Brain microvascular endothelial cell (primary cell): ENCODE data around the gene LRMDA.

ENCODE experiments used
- DNase-seq: peaks from one replicate; pipeline ENCODE4 v3.0.0-alpha.2; 2020
- H3K27ac ChIP-seq: fragments of 250-450 bp; sonication (Bioruptor Pico); 2 replicates; pipeline ENCODE4 v1.5.1; 2020; ENCODE audit warnings: mild to moderate bottlenecking, moderate library complexity
- H3K27me3 ChIP-seq: fragments of 250-450 bp; sonication (Bioruptor Pico); replicated peaks from 2 replicates; pipeline ENCODE4 v1.5.1; 2020; ENCODE audit warnings: mild to moderate bottlenecking
- H3K36me3 ChIP-seq: fragments of 250-450 bp; sonication (Bioruptor Pico); replicated peaks from 2 replicates; pipeline ENCODE4 v1.5.1; 2020; ENCODE audit warnings: mild to moderate bottlenecking
- H3K4me3 ChIP-seq: 2 replicates; pipeline ENCODE4 v1.5.1; 2011; ENCODE audit warnings: low read depth, mild to moderate bottlenecking, control low read depth, low read length, moderate library complexity
- CTCF ChIP-seq: IDR thresholded peaks from 2 replicates; pipeline ENCODE4 v1.5.1; 2011; ENCODE audit warnings: low read depth, mild to moderate bottlenecking, moderate library complexity, low read length, control low read depth, inconsistent platforms; ENCODE audit errors: missing control alignments
- in situ Hi-C: cut with HindIII; loops from 2 replicates; pipeline ENCODE4 v1.10.0; 2017; ENCODE audit warnings: low sequenced_read_pairs, low pct_ligation_motif_present

LRMDA gene

DNA sequence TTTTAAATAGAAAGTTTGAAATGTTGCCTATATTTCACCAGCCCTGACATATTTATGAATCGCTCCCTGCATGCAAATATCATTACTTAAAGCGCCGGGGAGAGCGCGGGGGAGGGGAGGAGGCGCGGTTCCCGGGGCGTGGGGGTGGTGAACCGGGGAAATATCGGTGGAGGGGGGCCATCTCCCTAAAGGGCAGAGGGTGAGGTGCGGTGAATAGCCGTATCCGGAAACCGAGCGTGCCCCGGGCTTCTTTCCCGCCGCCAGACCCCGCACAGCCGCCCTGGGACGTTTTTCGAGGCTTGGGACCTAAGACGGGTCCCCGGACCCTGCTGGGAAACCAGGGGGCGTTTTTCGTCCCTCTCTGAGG, 22.9 kb upstream of the LRMDA start:
- no peak for DNase-seq

DNA sequence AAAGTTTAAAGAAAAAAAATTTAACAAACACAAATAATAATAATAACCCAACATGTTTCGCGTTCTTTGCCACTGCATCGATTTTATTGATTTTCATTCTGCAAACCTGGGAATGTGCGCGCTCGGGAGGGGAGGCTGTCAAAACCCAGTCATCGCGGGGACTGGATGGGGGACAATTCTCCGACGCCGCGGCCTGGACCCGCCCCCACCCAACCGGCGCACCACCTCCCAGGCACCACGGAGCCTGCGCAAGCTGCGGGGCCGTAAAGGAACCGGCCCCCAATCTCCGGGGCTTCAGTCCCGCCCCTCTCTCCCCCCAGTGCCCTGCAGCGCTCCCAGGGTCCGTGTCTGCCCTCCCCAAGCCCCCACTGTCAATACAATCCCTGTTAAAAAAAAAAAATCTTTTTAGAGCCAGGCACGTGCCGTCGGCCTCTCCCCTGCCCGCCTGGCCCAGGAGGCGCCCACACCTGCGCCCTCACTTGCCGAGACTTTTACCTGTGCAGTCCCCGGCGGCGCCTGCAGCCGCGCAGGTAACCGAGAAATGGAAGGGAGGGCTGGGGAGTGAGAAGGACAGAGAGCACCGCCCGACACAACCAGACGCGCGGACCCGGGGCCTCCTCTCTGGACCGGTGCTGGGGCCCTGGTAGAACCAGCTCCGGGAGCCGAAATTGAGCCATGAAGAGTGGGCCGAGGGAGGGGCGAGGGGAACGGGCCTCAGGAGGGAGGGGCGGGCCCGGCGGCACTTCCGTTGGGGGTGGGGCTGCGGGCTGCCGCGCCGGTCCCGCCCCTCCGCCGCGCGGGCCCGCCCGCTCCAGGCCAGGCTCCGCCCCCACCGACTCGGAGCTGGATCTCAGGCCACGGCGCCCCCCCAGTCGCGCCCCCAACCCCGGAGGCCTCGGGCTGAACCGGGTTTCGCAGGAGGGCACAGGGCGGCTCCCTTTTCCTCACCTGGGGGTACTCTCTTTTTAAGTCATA, 22.2 kb upstream of the LRMDA start:
- DNase-seq: no peak
- no peak for TF ChIP-seq CTCF
- Histone ChIP-seq H3K27ac (no peak overlapping the region), H3K27me3 (peaks cover 74% of the 10 kb centered on the region), H3K36me3 (no peaks in the 10 kb centered on the region), H3K4me3 (peak overlapping the region; percentile 71)
- in situ Hi-C loops: no loop called here

More for the DNA sequence above, 22.9 kb upstream of the LRMDA start:
- TF ChIP-seq CTCF: no peak
- Histone ChIP-seq H3K27me3 (peaks cover 81% of the 10 kb centered on the region), H3K27ac (no peak overlapping the region), H3K4me3 (peak overlapping the region; percentile 71), H3K36me3 (no peaks in the 10 kb centered on the region)
- in situ Hi-C loops: no loop called here

- peaks cover 64% of the 10 kb centered on the region for H3K27me3 ChIP-seq
- TF ChIP-seq CTCF: no peak
- no peak overlapping the region for H3K4me3 ChIP-seq
- in situ Hi-C loops: no loop called here
- DNase-seq: no peak
- no peaks in the 10 kb centered on the region for H3K36me3 ChIP-seq
- no peak overlapping the region for H3K27ac ChIP-seq
Observed at GRCh38 chr10:75410132-75411005, 21.1 kb upstream of the LRMDA start.

- in situ Hi-C loops: no loop called here
- H3K36me3 ChIP-seq: no peaks in the 10 kb centered on the region
- no peak overlapping the region for H3K27ac ChIP-seq
- peaks cover 31% of the 10 kb centered on the region for H3K27me3 ChIP-seq
- TF ChIP-seq CTCF: no peak
- H3K4me3 ChIP-seq: no peak overlapping the region
- DNase-seq: no peak
Observed at GRCh38 chr10:75414527-75414926, 16.9 kb upstream of the LRMDA start.

DNA sequence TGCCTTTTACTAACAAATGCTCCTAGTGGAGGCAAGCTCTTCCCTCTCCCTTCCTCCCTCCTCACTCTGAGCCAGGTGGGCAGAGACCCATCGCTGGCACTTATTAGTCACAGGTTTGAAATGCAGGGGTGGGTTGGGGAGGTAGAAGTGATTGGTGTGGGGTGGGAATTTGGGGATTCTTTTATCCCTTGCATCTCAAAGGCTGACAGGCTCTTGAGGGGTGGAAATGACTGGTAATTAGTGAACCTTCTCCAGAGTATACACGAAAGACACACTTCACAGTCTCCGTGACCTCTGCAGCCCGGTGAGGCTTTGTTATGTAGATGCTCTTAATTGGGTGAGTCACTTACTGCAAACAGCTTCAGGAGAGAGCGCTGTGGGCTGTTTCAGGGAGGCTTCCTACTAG, 13.9 kb upstream of the LRMDA start:
- in situ Hi-C loops: no loop called here
- H3K27me3 ChIP-seq: peaks cover 9% of the 10 kb centered on the region
- no peak for TF ChIP-seq CTCF
- H3K27ac ChIP-seq: no peak overlapping the region
- H3K4me3 ChIP-seq: no peak overlapping the region
- H3K36me3 ChIP-seq: no peaks in the 10 kb centered on the region
- DNase-seq: no peak
